Stimulated activated naive CD8-positive, alpha-beta T cell treated with anti-CD3 and anti-CD28 coated beads, Interleukin-15, amount 100 ng/mL, for 72 hours (primary cell): Measurements from ENCODE around the gene UBA1.

Experiments
- ATAC-seq: fragments of 150-1000 bp; cut with Tn5 transposase; 2 replicates; pipeline ENCODE4 v1.10.0; 2021; ENCODE audit warnings: mild to moderate bottlenecking, moderate library complexity
- DNase-seq, 2 donors: peaks; one replicate each; pipeline ENCODE4 v3.0.0; 2021 to 2022
- H3K27ac Mint-ChIP-seq, 2 donors: one replicate each; pipeline ENCODE4 v1.8.0; 2022; ENCODE audit warnings: mild to moderate bottlenecking in 2 of 2, mixed read lengths in 2 of 2, moderate library complexity in 2 of 2
- H3K27me3 Mint-ChIP-seq: one replicate; pipeline ENCODE4 v1.8.0; 2022; ENCODE audit warnings: mixed read lengths
- H3K4me1 Mint-ChIP-seq: one replicate; pipeline ENCODE4 v1.8.0; 2022; ENCODE audit warnings: mild to moderate bottlenecking, mixed read lengths
- H3K4me3 Mint-ChIP-seq, 2 donors: one replicate each; pipeline ENCODE4 v1.8.0; 2022; ENCODE audit warnings: mild to moderate bottlenecking in 2 of 2, mixed read lengths in 2 of 2, moderate library complexity in 1 of 2
- H3K9me3 Mint-ChIP-seq, 2 donors: one replicate each; pipeline ENCODE4 v1.8.0; 2022; ENCODE audit warnings: mixed read lengths in 2 of 2

Gene UBA1

GRCh38 chrX:47177079-47177478 lies 16.6 kb upstream of the UBA1 start:
- H3K4me3 Mint-ChIP-seq: no peak overlapping the region
- no peaks in the 10 kb centered on the region for H3K9me3 Mint-ChIP-seq
- no peaks in the 10 kb centered on the region for H3K4me1 Mint-ChIP-seq
- no peaks in the 10 kb centered on the region for H3K27me3 Mint-ChIP-seq
- DNase-seq (no peak), ATAC-seq (no peak)
- peak overlapping the region in 1 of 2 donors; percentile 46 for H3K27ac Mint-ChIP-seq

GRCh38 chrX:47178337-47178736 lies 15.3 kb upstream of the UBA1 start:
- DNase-seq (no peak), ATAC-seq (no peak)
- H3K4me3 Mint-ChIP-seq: no peak overlapping the region
- no peaks in the 10 kb centered on the region for H3K27me3 Mint-ChIP-seq
- peak overlapping the region; percentile 33 to 38 for H3K27ac Mint-ChIP-seq
- H3K4me1 Mint-ChIP-seq: no peaks in the 10 kb centered on the region
- H3K9me3 Mint-ChIP-seq: no peaks in the 10 kb centered on the region

GRCh38 chrX:47179221-47179927 lies 14.3 kb upstream of the UBA1 start:
- H3K4me1 Mint-ChIP-seq: no peaks in the 10 kb centered on the region
- H3K27me3 Mint-ChIP-seq: no peaks in the 10 kb centered on the region
- peak overlapping the region in 1 of 2 donors; percentile 83 for H3K27ac Mint-ChIP-seq
- DNase-seq: no peak
- no peak overlapping the region for H3K4me3 Mint-ChIP-seq
- no peak for ATAC-seq
- H3K9me3 Mint-ChIP-seq: no peaks in the 10 kb centered on the region

GRCh38 chrX:47179928-47180255 lies 13.7 kb upstream of the UBA1 start:
- Mint-ChIP-seq H3K27me3 (no peaks in the 10 kb centered on the region), H3K9me3 (no peaks in the 10 kb centered on the region), H3K27ac (no peak overlapping the region), H3K4me1 (no peaks in the 10 kb centered on the region), H3K4me3 (no peak overlapping the region)
- ATAC-seq: no peak
- DNase-seq: no peak

GRCh38 chrX:47180346-47180745 lies 13.3 kb upstream of the UBA1 start:
- Mint-ChIP-seq H3K4me1 (no peaks in the 10 kb centered on the region), H3K27ac (no peak overlapping the region), H3K4me3 (no peak overlapping the region), H3K9me3 (no peaks in the 10 kb centered on the region), H3K27me3 (no peaks in the 10 kb centered on the region)
- ATAC-seq (no peak), DNase-seq (no peak)

- Mint-ChIP-seq H3K4me1 (no peaks in the 10 kb centered on the region), H3K27ac (no peak overlapping the region), H3K9me3 (no peaks in the 10 kb centered on the region), H3K4me3 (no peak overlapping the region), H3K27me3 (no peaks in the 10 kb centered on the region)
- DNase-seq: no peak
- no peak for ATAC-seq
Measured at GRCh38 chrX:47181301-47181700, 12.3 kb upstream of the UBA1 start.

GRCh38 chrX:47182106-47182700 lies 11.4 kb upstream of the UBA1 start:
- Mint-ChIP-seq H3K9me3 (no peaks in the 10 kb centered on the region), H3K4me3 (no peak overlapping the region), H3K4me1 (peaks cover under 1% of the 10 kb centered on the region), H3K27me3 (no peaks in the 10 kb centered on the region), H3K27ac (no peak overlapping the region)
- ATAC-seq: no peak
- no peak for DNase-seq

- Mint-ChIP-seq H3K27ac (peak overlapping the region in 1 of 2 donors; percentile 8), H3K27me3 (no peaks in the 10 kb centered on the region), H3K9me3 (no peaks in the 10 kb centered on the region), H3K4me3 (no peak overlapping the region), H3K4me1 (peaks cover 20% of the 10 kb centered on the region)
- DNase-seq (no peak), ATAC-seq (no peak)
Measured at GRCh38 chrX:47184486-47184885, 9.1 kb upstream of the UBA1 start.

- H3K4me3 Mint-ChIP-seq: no peak overlapping the region
- no peak for DNase-seq
- H3K27ac Mint-ChIP-seq: no peak overlapping the region
- H3K4me1 Mint-ChIP-seq: peaks cover 21% of the 10 kb centered on the region
- no peak for ATAC-seq
- no peaks in the 10 kb centered on the region for H3K27me3 Mint-ChIP-seq
- no peaks in the 10 kb centered on the region for H3K9me3 Mint-ChIP-seq
Measured at GRCh38 chrX:47185241-47185640, 8.4 kb upstream of the UBA1 start.

GRCh38 chrX:47186096-47186740 lies 7.4 kb upstream of the UBA1 start:
- H3K4me3 Mint-ChIP-seq: no peak overlapping the region
- peak overlapping the region in 1 of 2 donors; percentile 27 for H3K27ac Mint-ChIP-seq
- peaks cover 26% of the 10 kb centered on the region for H3K4me1 Mint-ChIP-seq
- no peaks in the 10 kb centered on the region for H3K27me3 Mint-ChIP-seq
- ATAC-seq (no peak), DNase-seq (no peak)
- H3K9me3 Mint-ChIP-seq: no peaks in the 10 kb centered on the region

- peaks cover 26% of the 10 kb centered on the region for H3K4me1 Mint-ChIP-seq
- no peaks in the 10 kb centered on the region for H3K9me3 Mint-ChIP-seq
- no peak overlapping the region for H3K4me3 Mint-ChIP-seq
- no peaks in the 10 kb centered on the region for H3K27me3 Mint-ChIP-seq
- DNase-seq (no peak), ATAC-seq (no peak)
- peak overlapping the region in 1 of 2 donors; percentile 29 for H3K27ac Mint-ChIP-seq
Measured at GRCh38 chrX:47187106-47187677, 6.4 kb upstream of the UBA1 start.

GRCh38 chrX:47189906-47190305 lies 3.7 kb upstream of the UBA1 start:
- Mint-ChIP-seq H3K27me3 (no peaks in the 10 kb centered on the region), H3K4me1 (peaks cover 44% of the 10 kb centered on the region)

GRCh38 chrX:47190445-47191269 lies 3.0 kb upstream of the UBA1 start:
- peaks cover 52% of the 10 kb centered on the region for H3K4me1 Mint-ChIP-seq
- peak overlapping the region; percentile 96 to 97 for H3K27ac Mint-ChIP-seq
- H3K4me3 Mint-ChIP-seq: peak overlapping the region; percentile 90 to 98
- peak; percentile 90 for ATAC-seq
- no peaks in the 10 kb centered on the region for H3K9me3 Mint-ChIP-seq
- no peaks in the 10 kb centered on the region for H3K27me3 Mint-ChIP-seq
- peak; percentile 79 to 90 for DNase-seq

More at GRCh38 chrX:47189906-47190305, 3.7 kb upstream of the UBA1 start:
- no peak for DNase-seq
- Mint-ChIP-seq H3K27ac (no peak overlapping the region), H3K9me3 (no peaks in the 10 kb centered on the region), H3K4me3 (no peak overlapping the region)
- no peak for ATAC-seq

- H3K9me3 Mint-ChIP-seq: no peaks in the 10 kb centered on the region
- H3K27ac Mint-ChIP-seq: peak overlapping the region; percentile 96 to 97
- peak overlapping the region; percentile 90 to 98 for H3K4me3 Mint-ChIP-seq
- H3K27me3 Mint-ChIP-seq: no peaks in the 10 kb centered on the region
- peaks cover 58% of the 10 kb centered on the region for H3K4me1 Mint-ChIP-seq
- DNase-seq: peak; percentile 44 to 50
- ATAC-seq: peak; percentile 13
Measured at GRCh38 chrX:47191331-47191730, 2.3 kb upstream of the UBA1 start.

GRCh38 chrX:47191806-47192401 lies 1.7 kb upstream of the UBA1 start:
- Mint-ChIP-seq H3K27ac (peak overlapping the region in 1 of 2 donors; percentile 67), H3K4me1 (peaks cover 64% of the 10 kb centered on the region), H3K27me3 (no peaks in the 10 kb centered on the region), H3K4me3 (peak overlapping the region; percentile 90 to 98), H3K9me3 (no peaks in the 10 kb centered on the region)
- DNase-seq (no peak), ATAC-seq (no peak)
